Gastroesophageal sphincter (tissue), 3 donors: ENCODE measurements around the gene WTAP.

Experiments
- CTCF ChIP-seq, 4 experiments: fragments of 200-600 bp in 2 of 4; fragments of 450-650 bp in 2 of 4; sonication (generic) in 1 of 4; IDR thresholded peaks; one replicate each; pipeline ENCODE4 v1.5.1; 2017 to 2019; ENCODE audit warnings: antibody characterized with exemption in 4 of 4, mild to moderate bottlenecking in 2 of 4, moderate library complexity in 2 of 4
- EP300 ChIP-seq: sonication (generic); formaldehyde crosslinking; IDR thresholded peaks from one replicate; pipeline ENCODE4 v1.6.1; 2017; ENCODE audit warnings: antibody characterized with exemption, mild to moderate bottlenecking
- POLR2A ChIP-seq, 2 donors: fragments of 450-650 bp; IDR thresholded peaks; one replicate each; pipeline ENCODE4 v1.6.1; 2017; ENCODE audit warnings: antibody characterized with exemption in 2 of 2, mild to moderate bottlenecking in 2 of 2, moderate library complexity in 1 of 2
- POLR2AphosphoS5 ChIP-seq: sonication (generic); formaldehyde crosslinking; IDR thresholded peaks from one replicate; pipeline ENCODE4 v1.6.1; 2017; ENCODE audit warnings: antibody characterized with exemption

DNA sequence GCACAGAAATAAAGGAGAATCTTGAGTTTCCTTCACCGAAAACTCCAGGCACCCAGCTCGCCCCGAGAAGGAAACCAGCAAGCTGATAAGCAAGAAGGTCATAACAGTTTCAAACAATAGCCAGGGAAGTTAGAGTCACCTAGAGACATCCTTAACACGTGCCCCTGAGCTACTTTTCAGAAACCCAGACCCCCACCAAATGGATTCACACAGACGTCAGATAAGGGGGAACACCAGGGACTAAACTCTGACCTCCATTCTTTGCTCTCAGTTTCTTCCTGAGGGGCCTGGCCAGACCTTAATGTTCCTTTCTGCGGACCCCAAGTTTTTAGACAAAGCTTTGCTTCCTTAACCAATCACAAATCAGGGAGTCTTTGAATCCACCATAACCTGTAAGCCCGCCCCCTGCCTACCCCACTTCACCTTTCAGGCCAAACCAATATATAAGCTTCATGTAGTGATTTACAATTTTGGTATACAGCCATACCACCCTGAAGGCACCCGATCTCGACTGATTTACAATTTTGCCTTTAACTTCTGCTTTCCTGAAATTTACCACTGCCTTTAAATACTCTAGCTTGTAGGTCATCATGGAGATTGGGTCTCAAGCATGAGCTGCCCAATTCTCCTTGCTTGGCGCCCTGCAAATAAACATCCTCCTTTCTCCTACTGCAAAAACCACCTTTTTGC lies 46.0 kb upstream of the WTAP start:
- TF ChIP-seq CTCF (IDR thresholded peaks at IDR 0.05) (no peak), POLR2AphosphoS5 (peak; percentile 23), POLR2A (IDR thresholded peaks at IDR 0.05) (no peak), EP300 (no peak)
